Caco-2 (cell line): Measurements from ENCODE around the gene CMKLR1. TPM values are rescaled to one million over a fixed set of nuclear protein-coding genes. Genes with fewer than 3 reads are reported as not detected.

Source experiments
- BruUV-seq: library from RNA; stranded (reverse); fragments of 400-500 nt; replicated peaks from 2 replicates; lab custom pipeline; 2021; lab: Mats Ljungman, UMichigan
- CTCF ChIA-PET: fragments of 300-600 bp; sonication (Branson Sonifier 250); formaldehyde crosslinking; loops from one replicate; lab custom pipeline; 2022; ENCODE audit warnings: antibody characterized with exemption; lab: Charles Lee
- POLR2A ChIA-PET: fragments of 300-600 bp; sonication (Branson Sonifier 250); formaldehyde crosslinking; loops from one replicate; lab custom pipeline; 2022; ENCODE audit warnings: antibody characterized with exemption; lab: Charles Lee
- DNase-seq, 2 experiments: peaks; one replicate each; pipeline versions ENCODE4 v3.0.0 to v3.0.0-alpha.2; 2020 to 2022
- H3K27me3 ChIP-seq: replicated peaks from 2 replicates; pipeline ENCODE4 v1.6.0; 2011; ENCODE audit warnings: low read length; ENCODE audit not compliant: control insufficient read depth, insufficient read depth
- H3K36me3 ChIP-seq: 2 replicates; pipeline ENCODE4 v1.5.1; 2011; ENCODE audit warnings: low read length; ENCODE audit not compliant: control insufficient read depth, insufficient read depth
- H3K4me1 ChIP-seq: fragments of 250-450 bp; sonication (Bioruptor Pico); 2 replicates; pipeline ENCODE4 v1.5.1; 2020; ENCODE audit warnings: mild to moderate bottlenecking
- H3K4me3 ChIP-seq: 2 replicates; pipeline ENCODE4 v1.5.1; 2011; ENCODE audit warnings: low read depth, mild to moderate bottlenecking, control low read depth, low read length
- H3K9me3 ChIP-seq: fragments of 250-450 bp; sonication (Bioruptor Pico); 2 replicates; pipeline ENCODE4 v1.5.1; 2020; ENCODE audit warnings: mild to moderate bottlenecking, moderate library complexity
- H3K27ac Mint-ChIP-seq: one replicate; pipeline ENCODE4 v1.8.0; 2022; ENCODE audit warnings: mixed read lengths; ENCODE audit not compliant: unreplicated experiment
- H3K27me3 Mint-ChIP-seq: one replicate; pipeline ENCODE4 v1.8.0; 2022; ENCODE audit warnings: mixed read lengths; ENCODE audit not compliant: insufficient read depth, unreplicated experiment
- H3K36me3 Mint-ChIP-seq: one replicate; pipeline ENCODE4 v1.8.0; 2022; ENCODE audit warnings: mild to moderate bottlenecking, mixed read lengths; ENCODE audit not compliant: insufficient read depth, unreplicated experiment
- H3K4me1 Mint-ChIP-seq: one replicate; pipeline ENCODE4 v1.8.0; 2022; ENCODE audit warnings: low read depth, mixed read lengths; ENCODE audit not compliant: unreplicated experiment
- H3K4me3 Mint-ChIP-seq: one replicate; pipeline ENCODE4 v1.8.0; 2022; ENCODE audit warnings: mild to moderate bottlenecking, moderate library complexity, mixed read lengths; ENCODE audit not compliant: unreplicated experiment
- H3K9me3 Mint-ChIP-seq: one replicate; pipeline ENCODE4 v1.8.0; 2022; ENCODE audit warnings: mixed read lengths; ENCODE audit not compliant: unreplicated experiment
- intact Hi-C: fragments of 100-400 bp; cut with micrococcal nuclease; formaldehyde crosslinking; loops from one replicate; pipeline ENCODE4 v1.10.0; 2022; ENCODE audit not compliant: unreplicated experiment
- total RNA-seq: library from RNA; stranded (reverse); gene quantifications from 2 replicates; pipeline ENCODE4 v1.2.3, GENCODE V29; 2022
- TF ChIP-seq, protein P1 (sequence below), 2 experiments: fragments of 200-600 bp in 1 of 2; IDR thresholded peaks; 1 replicate in 1 of 2; 2 replicates in 1 of 2; pipeline versions ENCODE4 v1.5.1 to v1.8.0; 2011 to 2022; ENCODE audit warnings: antibody characterized with exemption in 1 of 2, control low read depth in 1 of 2, inconsistent platforms in 1 of 2, low read depth in 1 of 2, low read length in 1 of 2, mild to moderate bottlenecking in 1 of 2, moderate library complexity in 1 of 2; ENCODE audit not compliant: insufficient read depth in 1 of 2, severe bottlenecking in 1 of 2, unreplicated experiment in 1 of 2

The CMKLR1 gene
- total RNA-seq, 1 experiment from 2014 or later, result not detected

DNA sequence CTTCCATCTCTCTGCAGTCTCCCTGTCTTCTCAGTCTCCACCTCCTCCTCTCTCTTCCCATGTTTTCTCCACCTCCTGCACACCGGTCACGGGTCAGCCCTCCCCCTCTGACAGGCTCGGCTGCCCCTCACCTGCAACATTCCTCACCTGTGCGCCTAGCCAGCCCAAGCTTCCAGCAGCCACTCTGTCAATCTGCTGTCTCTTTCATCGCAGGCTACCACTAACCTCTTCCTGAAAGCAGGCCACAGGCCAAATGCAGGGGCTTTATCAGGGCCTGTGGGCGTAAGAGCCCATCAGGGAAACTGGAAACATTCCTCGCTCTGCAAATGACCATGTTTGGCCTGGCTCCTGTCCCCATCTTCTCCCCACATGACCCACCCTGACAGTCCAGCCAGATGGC, 34.5 kb downstream of the CMKLR1 start:
- peaks cover 27% of the 10 kb centered on the region for H3K4me1 Mint-ChIP-seq
- H3K27me3 ChIP-seq, result no peaks in the 10 kb centered on the region
- BruUV-seq, result no TSS peak

DNA sequence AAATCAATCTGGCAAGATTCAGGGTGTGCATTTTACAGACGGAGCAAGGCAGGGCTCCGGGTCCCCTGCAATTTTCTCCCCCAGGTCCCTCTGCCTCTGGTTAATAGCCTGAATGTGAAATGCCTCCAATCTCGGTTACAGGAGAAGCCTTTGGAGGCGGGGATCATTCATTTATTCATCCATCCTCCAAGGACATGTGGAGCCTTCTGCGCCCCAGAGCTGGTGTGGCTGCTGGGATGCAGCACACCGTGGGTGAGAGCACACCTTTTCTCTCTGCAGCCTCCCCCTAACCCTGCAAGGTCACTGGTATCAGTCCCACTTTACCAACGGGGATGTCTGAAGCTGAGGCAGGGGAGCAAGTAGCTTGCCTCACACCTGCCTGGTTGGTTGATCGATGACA, 35.4 kb downstream of the CMKLR1 start:
- Mint-ChIP-seq H3K4me3 (no peak overlapping the region), H3K27me3 (no peaks in the 10 kb centered on the region), H3K4me1 (peaks cover 27% of the 10 kb centered on the region), H3K36me3 (no peaks in the 10 kb centered on the region), H3K27ac (peak overlapping the region; percentile 79), H3K9me3 (no peaks in the 10 kb centered on the region)
- TF ChIP-seq, protein P1, sequence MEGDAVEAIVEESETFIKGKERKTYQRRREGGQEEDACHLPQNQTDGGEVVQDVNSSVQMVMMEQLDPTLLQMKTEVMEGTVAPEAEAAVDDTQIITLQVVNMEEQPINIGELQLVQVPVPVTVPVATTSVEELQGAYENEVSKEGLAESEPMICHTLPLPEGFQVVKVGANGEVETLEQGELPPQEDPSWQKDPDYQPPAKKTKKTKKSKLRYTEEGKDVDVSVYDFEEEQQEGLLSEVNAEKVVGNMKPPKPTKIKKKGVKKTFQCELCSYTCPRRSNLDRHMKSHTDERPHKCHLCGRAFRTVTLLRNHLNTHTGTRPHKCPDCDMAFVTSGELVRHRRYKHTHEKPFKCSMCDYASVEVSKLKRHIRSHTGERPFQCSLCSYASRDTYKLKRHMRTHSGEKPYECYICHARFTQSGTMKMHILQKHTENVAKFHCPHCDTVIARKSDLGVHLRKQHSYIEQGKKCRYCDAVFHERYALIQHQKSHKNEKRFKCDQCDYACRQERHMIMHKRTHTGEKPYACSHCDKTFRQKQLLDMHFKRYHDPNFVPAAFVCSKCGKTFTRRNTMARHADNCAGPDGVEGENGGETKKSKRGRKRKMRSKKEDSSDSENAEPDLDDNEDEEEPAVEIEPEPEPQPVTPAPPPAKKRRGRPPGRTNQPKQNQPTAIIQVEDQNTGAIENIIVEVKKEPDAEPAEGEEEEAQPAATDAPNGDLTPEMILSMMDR (IDR thresholded peaks at IDR 0.05; ENCODE audit: insufficient read depth in 1 of 2, low read depth in 1 of 2, low read length in 1 of 2, severe bottlenecking in 1 of 2, unreplicated experiment in 1 of 2), result no peak
- Histone ChIP-seq H3K9me3 (no peaks in the 10 kb centered on the region), H3K36me3 (no peaks in the 10 kb centered on the region), H3K27me3 (no peaks in the 10 kb centered on the region), H3K4me1 (peaks cover 38% of the 10 kb centered on the region), H3K4me3 (no peak overlapping the region)
- no TSS peak for BruUV-seq
- POLR2A ChIA-PET, result interaction anchor here (1.6 kb wide), 1 partner anchor 10 kb away, joined by 5 read pairs; no protein-coding TSS in a partner anchor
- no peak for DNase-seq
- intact Hi-C loops, result loop anchor here (5.0 kb wide), 2 partner anchors 34 to 311 kb away; partner anchors contain the start of gene CMKLR1
- CTCF ChIA-PET, result interaction anchor here (0.6 to 3.0 kb wide), 2 partner anchors 10 to 205 kb away, joined by 3 to 13 read pairs; no protein-coding TSS in a partner anchor

More for the DNA sequence above, 34.5 kb downstream of the CMKLR1 start:
- Histone ChIP-seq H3K4me3 (no peak overlapping the region), H3K9me3 (no peaks in the 10 kb centered on the region), H3K4me1 (peaks cover 38% of the 10 kb centered on the region), H3K36me3 (no peaks in the 10 kb centered on the region)
- ChIA-PET POLR2A (interaction anchor here (1.6 kb wide), 1 partner anchor 9 kb away, joined by 7 read pairs; no protein-coding TSS in a partner anchor), CTCF (interaction anchor here (3.0 kb wide), 1 partner anchor 9 kb away, joined by 13 read pairs; no protein-coding TSS in a partner anchor)
- TF ChIP-seq, protein P1 (IDR thresholded peaks at IDR 0.05; ENCODE audit: insufficient read depth in 1 of 2, low read depth in 1 of 2, low read length in 1 of 2, severe bottlenecking in 1 of 2, unreplicated experiment in 1 of 2), result no peak
- H3K4me3 Mint-ChIP-seq, result peak overlapping the region; percentile 36
- no peaks in the 10 kb centered on the region for H3K9me3 Mint-ChIP-seq
- intact Hi-C loops, result loop anchor here (5.0 kb wide), 2 partner anchors 33 to 312 kb away; partner anchors contain the start of gene CMKLR1
- peak; percentile 75 to 84 for DNase-seq
- no peaks in the 10 kb centered on the region for H3K36me3 Mint-ChIP-seq
- peak overlapping the region; percentile 81 for H3K27ac Mint-ChIP-seq
- H3K27me3 Mint-ChIP-seq, result no peaks in the 10 kb centered on the region

DNA sequence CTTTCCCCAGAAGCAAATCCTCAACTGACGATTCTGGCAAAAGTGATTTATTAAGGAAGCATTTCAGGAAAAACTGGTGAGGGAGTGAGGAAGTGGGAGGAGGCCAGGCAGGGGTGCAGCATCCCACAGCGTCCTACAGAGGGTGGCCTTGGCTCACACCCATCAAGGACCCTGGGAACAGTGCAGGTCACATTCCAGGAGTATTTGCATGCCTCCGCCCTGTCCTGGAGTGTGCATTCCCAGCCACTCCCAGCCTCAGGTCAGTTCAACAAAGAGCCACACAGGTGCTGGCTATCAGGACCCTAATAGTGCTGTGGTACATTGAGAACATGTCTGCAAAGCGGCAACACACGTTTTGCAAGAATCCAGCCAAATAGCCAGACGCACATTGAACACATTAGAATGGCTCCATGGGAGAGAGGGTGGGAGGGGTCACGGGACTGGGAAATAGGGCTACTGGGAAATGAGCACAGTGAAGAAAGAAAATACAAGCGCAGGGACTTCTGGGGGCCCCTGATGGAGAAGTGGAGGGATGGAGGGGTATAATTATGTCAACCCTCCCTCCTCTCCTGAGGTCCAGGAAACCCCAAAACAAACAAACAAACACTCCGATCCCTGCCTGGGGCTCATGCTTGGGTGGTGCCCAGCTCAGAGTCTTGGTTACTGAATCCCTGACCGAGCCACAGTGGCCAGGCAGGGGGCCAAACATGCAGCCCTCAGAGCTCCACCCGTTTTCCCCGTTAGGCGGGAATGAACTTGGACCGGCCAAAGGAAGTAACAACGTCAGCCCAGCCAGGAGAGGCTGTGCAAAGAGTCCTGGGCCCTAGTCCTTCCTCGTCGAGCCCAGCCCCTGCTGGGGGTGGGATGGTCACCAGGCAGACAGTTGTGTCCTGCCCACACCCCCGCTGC, 36.5 kb downstream of the CMKLR1 start:
- DNase-seq, result peak; percentile 91 to 97
- Histone ChIP-seq H3K4me1 (peaks cover 38% of the 10 kb centered on the region), H3K27me3 (no peaks in the 10 kb centered on the region), H3K9me3 (no peaks in the 10 kb centered on the region), H3K36me3 (no peaks in the 10 kb centered on the region), H3K4me3 (no peak overlapping the region)
- Mint-ChIP-seq H3K4me3 (peak overlapping the region; percentile 39), H3K27ac (peak overlapping the region; percentile 79), H3K9me3 (no peaks in the 10 kb centered on the region), H3K36me3 (no peaks in the 10 kb centered on the region), H3K4me1 (peaks cover 27% of the 10 kb centered on the region), H3K27me3 (peaks cover 3% of the 10 kb centered on the region)
- ChIA-PET CTCF (interaction anchor here (3.0 kb wide), 1 partner anchor 11 kb away, joined by 13 read pairs; no protein-coding TSS in a partner anchor), POLR2A (interaction anchor here (1.6 kb wide), 1 partner anchor 11 kb away, joined by 5 read pairs; no protein-coding TSS in a partner anchor)
- BruUV-seq, result no TSS peak
- intact Hi-C loops, result loop anchor here (1.0 to 5.0 kb wide), 7 partner anchors 11 to 310 kb away; partner anchors contain the start of gene CMKLR1
- TF ChIP-seq, protein P1 (IDR thresholded peaks at IDR 0.05; ENCODE audit: insufficient read depth in 1 of 2, low read depth in 1 of 2, low read length in 1 of 2, severe bottlenecking in 1 of 2, unreplicated experiment in 1 of 2), result peak; percentile 85 to 92
